ENCODE measurements around the gene PLAC9. TPM values are rescaled to one million over a fixed set of nuclear protein-coding genes. Genes with fewer than 3 reads are reported as not detected.

Gene PLAC9
- total RNA-seq, 1 experiment from 2014 or later, result not detected

DNA sequence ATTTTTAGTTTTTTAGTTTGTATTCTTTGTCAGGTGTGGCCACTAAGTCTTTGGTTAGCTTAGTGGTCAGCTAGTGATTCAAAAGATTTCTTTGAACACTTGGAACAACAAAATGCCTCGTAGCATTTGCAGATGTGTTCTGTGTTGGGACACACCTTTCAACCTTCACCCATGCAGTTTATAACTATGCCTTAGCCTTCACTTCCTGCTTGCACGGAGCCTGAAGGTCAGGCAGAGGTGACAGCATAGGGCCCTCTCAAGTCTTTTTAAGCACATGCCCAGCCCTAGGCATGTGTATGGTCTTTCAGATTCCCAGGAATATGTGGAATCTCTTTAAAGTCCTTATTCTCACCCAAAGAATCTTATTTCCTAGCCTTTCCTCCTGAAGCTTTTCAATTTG lies 17.6 kb downstream of the PLAC9 start:
- Histone ChIP-seq H3K36me3 (ENCODE audit: control insufficient read depth, insufficient read depth, low read length) (no peaks in the 10 kb centered on the region), H3K4me3 (ENCODE audit: low read depth, low read length) (no peak overlapping the region), H3K27me3 (replicated peaks; ENCODE audit: control insufficient read depth, insufficient read depth, low read length) (no peaks in the 10 kb centered on the region), H3K9me3 (no peaks in the 10 kb centered on the region), H3K4me1 (no peaks in the 10 kb centered on the region)
- intact Hi-C loops (cut with micrococcal nuclease; ENCODE audit: unreplicated experiment), result no loop called here
- ChIA-PET POLR2A (no interaction called here), CTCF (no interaction called here)
- H3K27ac Mint-ChIP-seq (ENCODE audit: unreplicated experiment), result no peak overlapping the region
- DNase-seq, result no peak
- BruUV-seq (replicated peaks), result no TSS peak
- H3K36me3 Mint-ChIP-seq (ENCODE audit: insufficient read depth, unreplicated experiment), result peaks cover 83% of the 10 kb centered on the region
- H3K9me3 Mint-ChIP-seq (ENCODE audit: unreplicated experiment), result no peaks in the 10 kb centered on the region
- TF ChIP-seq, protein P1, sequence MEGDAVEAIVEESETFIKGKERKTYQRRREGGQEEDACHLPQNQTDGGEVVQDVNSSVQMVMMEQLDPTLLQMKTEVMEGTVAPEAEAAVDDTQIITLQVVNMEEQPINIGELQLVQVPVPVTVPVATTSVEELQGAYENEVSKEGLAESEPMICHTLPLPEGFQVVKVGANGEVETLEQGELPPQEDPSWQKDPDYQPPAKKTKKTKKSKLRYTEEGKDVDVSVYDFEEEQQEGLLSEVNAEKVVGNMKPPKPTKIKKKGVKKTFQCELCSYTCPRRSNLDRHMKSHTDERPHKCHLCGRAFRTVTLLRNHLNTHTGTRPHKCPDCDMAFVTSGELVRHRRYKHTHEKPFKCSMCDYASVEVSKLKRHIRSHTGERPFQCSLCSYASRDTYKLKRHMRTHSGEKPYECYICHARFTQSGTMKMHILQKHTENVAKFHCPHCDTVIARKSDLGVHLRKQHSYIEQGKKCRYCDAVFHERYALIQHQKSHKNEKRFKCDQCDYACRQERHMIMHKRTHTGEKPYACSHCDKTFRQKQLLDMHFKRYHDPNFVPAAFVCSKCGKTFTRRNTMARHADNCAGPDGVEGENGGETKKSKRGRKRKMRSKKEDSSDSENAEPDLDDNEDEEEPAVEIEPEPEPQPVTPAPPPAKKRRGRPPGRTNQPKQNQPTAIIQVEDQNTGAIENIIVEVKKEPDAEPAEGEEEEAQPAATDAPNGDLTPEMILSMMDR (IDR thresholded peaks at IDR 0.05; ENCODE audit: insufficient read depth in 1 of 2, low read depth in 1 of 2, low read length in 1 of 2, severe bottlenecking in 1 of 2, unreplicated experiment in 1 of 2), result no peak
- no peaks in the 10 kb centered on the region for H3K4me1 Mint-ChIP-seq (ENCODE audit: low read depth, unreplicated experiment)
- no peaks in the 10 kb centered on the region for H3K27me3 Mint-ChIP-seq (ENCODE audit: insufficient read depth, unreplicated experiment)
- H3K4me3 Mint-ChIP-seq (ENCODE audit: unreplicated experiment), result no peak overlapping the region

DNA sequence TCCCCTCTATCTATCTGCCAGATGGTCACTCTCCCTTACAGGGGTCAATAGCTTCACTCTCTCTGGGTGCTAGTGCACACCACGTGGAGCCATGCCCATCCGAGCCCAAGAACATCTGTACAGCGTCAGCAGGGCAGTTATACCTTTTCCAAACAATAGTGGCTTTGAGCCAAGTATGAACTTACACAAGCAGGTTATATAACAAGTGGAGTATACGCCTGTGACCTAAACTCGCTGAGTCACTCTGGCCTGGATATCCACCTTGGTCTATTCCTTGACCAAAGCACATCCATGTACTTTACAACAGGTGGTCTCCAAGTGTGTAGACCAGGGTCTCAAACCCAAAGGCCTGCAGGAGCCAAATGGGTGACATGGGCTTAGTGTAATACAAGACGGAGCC lies 20.3 kb downstream of the PLAC9 start:
- Mint-ChIP-seq H3K27me3 (ENCODE audit: insufficient read depth, unreplicated experiment) (no peaks in the 10 kb centered on the region), H3K4me1 (ENCODE audit: low read depth, unreplicated experiment) (no peaks in the 10 kb centered on the region), H3K36me3 (ENCODE audit: insufficient read depth, unreplicated experiment) (peaks cover 90% of the 10 kb centered on the region), H3K27ac (ENCODE audit: unreplicated experiment) (peak overlapping the region; percentile 69), H3K4me3 (ENCODE audit: unreplicated experiment) (no peak overlapping the region), H3K9me3 (ENCODE audit: unreplicated experiment) (no peaks in the 10 kb centered on the region)
- no peaks in the 10 kb centered on the region for H3K36me3 ChIP-seq (ENCODE audit: control insufficient read depth, insufficient read depth, low read length)
- no TSS peak for BruUV-seq (replicated peaks)
- intact Hi-C loops (cut with micrococcal nuclease; ENCODE audit: unreplicated experiment), result no loop called here
- no peak overlapping the region for H3K4me3 ChIP-seq (ENCODE audit: low read depth, low read length)
- DNase-seq, result no peak
- TF ChIP-seq, protein P1 (IDR thresholded peaks at IDR 0.05; ENCODE audit: insufficient read depth in 1 of 2, low read depth in 1 of 2, low read length in 1 of 2, severe bottlenecking in 1 of 2, unreplicated experiment in 1 of 2), result no peak
- CTCF ChIA-PET, result no interaction called here
- POLR2A ChIA-PET, result no interaction called here
- no peaks in the 10 kb centered on the region for H3K4me1 ChIP-seq
- no peaks in the 10 kb centered on the region for H3K27me3 ChIP-seq (replicated peaks; ENCODE audit: control insufficient read depth, insufficient read depth, low read length)
- no peaks in the 10 kb centered on the region for H3K9me3 ChIP-seq

DNA sequence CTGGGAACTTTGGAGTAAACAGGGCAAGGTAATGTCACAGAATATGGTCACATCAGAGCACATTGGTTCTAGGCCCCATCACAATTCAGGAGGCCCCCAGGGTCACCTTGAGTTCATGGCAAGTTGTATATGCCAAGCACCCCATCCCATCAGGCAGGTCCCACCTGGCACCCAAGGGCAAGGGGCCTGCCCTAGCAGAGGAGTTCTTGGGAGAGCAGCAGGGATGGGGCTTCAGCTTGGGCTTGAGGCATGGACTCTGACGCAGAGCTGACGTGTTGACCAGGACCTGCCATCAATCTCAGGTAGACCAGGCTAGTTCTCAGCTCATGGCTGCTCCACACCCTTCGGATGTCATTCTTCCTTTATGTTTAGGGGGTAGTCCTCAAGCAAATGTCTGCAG lies 20.9 kb downstream of the PLAC9 start:
- no TSS peak for BruUV-seq (replicated peaks)
- POLR2A ChIA-PET, result no interaction called here
- Histone ChIP-seq H3K4me3 (ENCODE audit: low read depth, low read length) (no peak overlapping the region), H3K36me3 (ENCODE audit: control insufficient read depth, insufficient read depth, low read length) (no peaks in the 10 kb centered on the region), H3K4me1 (no peaks in the 10 kb centered on the region), H3K9me3 (no peaks in the 10 kb centered on the region), H3K27me3 (replicated peaks; ENCODE audit: control insufficient read depth, insufficient read depth, low read length) (no peaks in the 10 kb centered on the region)
- TF ChIP-seq, protein P1 (IDR thresholded peaks at IDR 0.05; ENCODE audit: insufficient read depth in 1 of 2, low read depth in 1 of 2, low read length in 1 of 2, severe bottlenecking in 1 of 2, unreplicated experiment in 1 of 2), result no peak
- CTCF ChIA-PET, result no interaction called here
- no peak for DNase-seq
- no peaks in the 10 kb centered on the region for H3K4me1 Mint-ChIP-seq (ENCODE audit: low read depth, unreplicated experiment)
- no peak overlapping the region for H3K27ac Mint-ChIP-seq (ENCODE audit: unreplicated experiment)
- H3K36me3 Mint-ChIP-seq (ENCODE audit: insufficient read depth, unreplicated experiment), result peaks cover 90% of the 10 kb centered on the region
- H3K27me3 Mint-ChIP-seq (ENCODE audit: insufficient read depth, unreplicated experiment), result no peaks in the 10 kb centered on the region
- no peaks in the 10 kb centered on the region for H3K9me3 Mint-ChIP-seq (ENCODE audit: unreplicated experiment)
- no peak overlapping the region for H3K4me3 Mint-ChIP-seq (ENCODE audit: unreplicated experiment)
- intact Hi-C loops (cut with micrococcal nuclease; ENCODE audit: unreplicated experiment), result no loop called here
